Keratinocyte (primary cell): Measurements from ENCODE around the gene TPBGL. TPM values are rescaled to one million over a fixed set of nuclear protein-coding genes. Genes with fewer than 3 reads are reported as not detected.

ENCODE experiments used
- DNase-seq: peaks from one replicate; pipeline ENCODE4 v3.0.0-alpha.2; 2011; ENCODE audit warnings: low read depth, missing footprints, low spot score
- FAIRE-seq: peaks from 2 replicates; lab custom pipeline; 2011; peaks lifted over from hg19 to GRCh38; lab: Jason Lieb, UNC
- H2AFZ ChIP-seq: 2 replicates; pipeline ENCODE4 v1.6.0; 2012; ENCODE audit warnings: low read length, control low read depth, inconsistent platforms; ENCODE audit not compliant: control insufficient read depth
- H3K27ac ChIP-seq: 2 replicates; pipeline ENCODE4 v1.5.1; 2011; ENCODE audit warnings: low read length; ENCODE audit not compliant: control insufficient read depth, insufficient read depth
- H3K27me3 ChIP-seq: 3 replicates; pipeline ENCODE4 v1.6.0; 2011; ENCODE audit warnings: low read length; ENCODE audit not compliant: control insufficient read depth, insufficient read depth; ENCODE audit errors: extremely low read depth
- H3K36me3 ChIP-seq, 2 experiments: 2 replicates in 1 of 2; 3 replicates in 1 of 2; pipeline ENCODE4 v1.5.1; 2011; ENCODE audit warnings: low read length in 2 of 2, mild to moderate bottlenecking in 1 of 2; ENCODE audit not compliant: control insufficient read depth in 2 of 2, insufficient read depth in 2 of 2; ENCODE audit errors: extremely low read depth in 1 of 2
- H3K4me1 ChIP-seq: 3 replicates; pipeline ENCODE4 v1.5.1; 2011; ENCODE audit warnings: low read length; ENCODE audit not compliant: control insufficient read depth, insufficient read depth; ENCODE audit errors: extremely low read depth
- H3K4me2 ChIP-seq: 3 replicates; pipeline ENCODE4 v1.6.0; 2011; ENCODE audit warnings: low read depth, low read length; ENCODE audit not compliant: control insufficient read depth, insufficient read depth; ENCODE audit errors: extremely low read depth
- H3K4me3 ChIP-seq, 3 experiments: fragments of 200-600 bp in 1 of 3; sonication (generic) in 1 of 3; 2 replicates in 2 of 3; 3 replicates in 1 of 3; pipeline ENCODE4 v1.5.1; 2011 to 2016; ENCODE audit warnings: low read length in 3 of 3, mild to moderate bottlenecking in 3 of 3, control low read depth in 2 of 3, inconsistent platforms in 1 of 3, low read depth in 1 of 3, mixed read lengths in 1 of 3, mixed run types in 1 of 3, moderate library complexity in 1 of 3; ENCODE audit not compliant: control insufficient read depth in 2 of 3, insufficient read depth in 2 of 3; ENCODE audit errors: extremely low read depth in 1 of 3
- H3K79me2 ChIP-seq: 2 replicates; pipeline ENCODE4 v1.6.0; 2012; ENCODE audit warnings: low read length; ENCODE audit not compliant: control insufficient read depth, insufficient read depth
- H3K9ac ChIP-seq: 3 replicates; pipeline ENCODE4 v1.6.0; 2011; ENCODE audit warnings: low read length; ENCODE audit not compliant: control insufficient read depth, insufficient read depth; ENCODE audit errors: extremely low read depth
- H3K9me1 ChIP-seq: 3 replicates; pipeline ENCODE4 v1.6.0; 2011; ENCODE audit warnings: low read length; ENCODE audit not compliant: control insufficient read depth, insufficient read depth; ENCODE audit errors: extremely low read depth
- H3K9me3 ChIP-seq: 2 replicates; pipeline ENCODE4 v1.5.1; 2012; ENCODE audit warnings: low read depth, low read length; ENCODE audit not compliant: control insufficient read depth
- H4K20me1 ChIP-seq: 3 replicates; pipeline ENCODE4 v1.6.0; 2011; ENCODE audit warnings: low read length; ENCODE audit not compliant: control insufficient read depth, insufficient read depth; ENCODE audit errors: extremely low read depth
- EZH2 ChIP-seq: IDR thresholded peaks from one replicate; pipeline ENCODE4 v1.6.1; 2012; ENCODE audit warnings: inconsistent platforms, mild to moderate bottlenecking, low read length, moderate library complexity
- dilution Hi-C: fragments of 300-500 bp; cut with MboI; formaldehyde crosslinking; loops from one replicate; pipeline ENCODE4 v1.7.0; 2020; ENCODE audit warnings: low sequenced_read_pairs; ENCODE audit not compliant: extremely low pct_ligation_motif_present
- polyA plus RNA-seq, 5 experiments: library from polyadenylated mRNA; depleted of rRNA in 3 of 5; stranded (reverse) in 3 of 5; stranded (forward) in 1 of 5; unstranded in 1 of 5; fragments of >200 nt; gene quantifications; 1 replicate in 1 of 5; 2 replicates in 3 of 5; 3 replicates in 1 of 5; pipeline versions ENCODE4 v1.2.1 to v1.2.3, GENCODE V29; 2011 to 2012; ENCODE audit warnings: missing spikeins in 2 of 5, low read depth in 1 of 5, low replicate concordance in 1 of 5
- TF ChIP-seq, protein P1 (sequence below), 3 experiments: IDR thresholded peaks in 1 of 3; conservative IDR thresholded peaks in 1 of 3; optimal IDR thresholded peaks in 1 of 3; 2 replicates in 2 of 3; 3 replicates in 1 of 3; pipeline versions ENCODE3 to v1.5.1; 2011; ENCODE audit warnings: low read length in 3 of 3, mild to moderate bottlenecking in 3 of 3, moderate library complexity in 2 of 3, control low read depth in 1 of 3, inconsistent platforms in 1 of 3; ENCODE audit not compliant: insufficient read depth in 2 of 3; ENCODE audit errors: extremely low read depth in 1 of 3

Gene TPBGL
- polyA plus RNA-seq, 1 donor (not counting 4 experiments of a cell fraction or from before 2014, with no cell fraction given), result not detected

DNA sequence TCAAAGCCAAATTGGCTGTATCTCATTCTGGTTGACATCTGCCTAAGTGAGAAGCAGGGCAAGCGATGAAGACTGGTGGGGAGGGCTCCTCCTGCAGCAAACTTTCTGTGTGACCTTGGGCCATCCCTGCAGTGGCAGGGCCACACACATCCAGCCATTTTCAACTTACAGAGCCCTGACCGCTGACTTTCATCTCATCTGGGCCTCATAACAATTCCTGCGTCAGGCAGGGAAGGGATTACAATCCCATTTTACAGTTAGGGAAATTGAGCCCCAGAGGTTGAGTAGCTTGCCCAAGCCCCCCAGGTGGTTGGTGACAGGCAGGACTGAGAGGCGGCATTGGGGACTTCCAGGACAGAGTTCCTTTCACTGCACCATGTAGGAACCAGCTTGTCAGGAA is 21.9 kb downstream of the TPBGL start:
- no peaks in the 10 kb centered on the region for H3K36me3 ChIP-seq
- dilution Hi-C loops, result no loop called here
- peaks cover 7% of the 10 kb centered on the region for H3K27me3 ChIP-seq
- no peaks in the 10 kb centered on the region for H3K9me3 ChIP-seq
- H3K9me1 ChIP-seq, result no peaks in the 10 kb centered on the region
- H4K20me1 ChIP-seq, result no peaks in the 10 kb centered on the region
- TF ChIP-seq, protein P1, sequence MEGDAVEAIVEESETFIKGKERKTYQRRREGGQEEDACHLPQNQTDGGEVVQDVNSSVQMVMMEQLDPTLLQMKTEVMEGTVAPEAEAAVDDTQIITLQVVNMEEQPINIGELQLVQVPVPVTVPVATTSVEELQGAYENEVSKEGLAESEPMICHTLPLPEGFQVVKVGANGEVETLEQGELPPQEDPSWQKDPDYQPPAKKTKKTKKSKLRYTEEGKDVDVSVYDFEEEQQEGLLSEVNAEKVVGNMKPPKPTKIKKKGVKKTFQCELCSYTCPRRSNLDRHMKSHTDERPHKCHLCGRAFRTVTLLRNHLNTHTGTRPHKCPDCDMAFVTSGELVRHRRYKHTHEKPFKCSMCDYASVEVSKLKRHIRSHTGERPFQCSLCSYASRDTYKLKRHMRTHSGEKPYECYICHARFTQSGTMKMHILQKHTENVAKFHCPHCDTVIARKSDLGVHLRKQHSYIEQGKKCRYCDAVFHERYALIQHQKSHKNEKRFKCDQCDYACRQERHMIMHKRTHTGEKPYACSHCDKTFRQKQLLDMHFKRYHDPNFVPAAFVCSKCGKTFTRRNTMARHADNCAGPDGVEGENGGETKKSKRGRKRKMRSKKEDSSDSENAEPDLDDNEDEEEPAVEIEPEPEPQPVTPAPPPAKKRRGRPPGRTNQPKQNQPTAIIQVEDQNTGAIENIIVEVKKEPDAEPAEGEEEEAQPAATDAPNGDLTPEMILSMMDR (optimal IDR thresholded peaks at IDR 0.05 in 1 of 3, IDR thresholded peaks at IDR 0.05 in 1 of 3, conservative IDR thresholded peaks at IDR 0.05 in 1 of 3; ENCODE audit: extremely low read depth in 1 of 3, insufficient read depth in 2 of 3, low read length in 3 of 3), result no peak
- no peak for TF ChIP-seq EZH2
- DNase-seq (no peak), FAIRE-seq (no peak)
- no peak overlapping the region for H3K4me2 ChIP-seq
- no peaks in the 10 kb centered on the region for H3K79me2 ChIP-seq
- H3K9ac ChIP-seq, result no peak overlapping the region
- no peaks in the 10 kb centered on the region for H3K4me1 ChIP-seq
- no peak overlapping the region for H3K4me3 ChIP-seq
- no peak overlapping the region for H2AFZ ChIP-seq
- H3K27ac ChIP-seq, result no peak overlapping the region

DNA sequence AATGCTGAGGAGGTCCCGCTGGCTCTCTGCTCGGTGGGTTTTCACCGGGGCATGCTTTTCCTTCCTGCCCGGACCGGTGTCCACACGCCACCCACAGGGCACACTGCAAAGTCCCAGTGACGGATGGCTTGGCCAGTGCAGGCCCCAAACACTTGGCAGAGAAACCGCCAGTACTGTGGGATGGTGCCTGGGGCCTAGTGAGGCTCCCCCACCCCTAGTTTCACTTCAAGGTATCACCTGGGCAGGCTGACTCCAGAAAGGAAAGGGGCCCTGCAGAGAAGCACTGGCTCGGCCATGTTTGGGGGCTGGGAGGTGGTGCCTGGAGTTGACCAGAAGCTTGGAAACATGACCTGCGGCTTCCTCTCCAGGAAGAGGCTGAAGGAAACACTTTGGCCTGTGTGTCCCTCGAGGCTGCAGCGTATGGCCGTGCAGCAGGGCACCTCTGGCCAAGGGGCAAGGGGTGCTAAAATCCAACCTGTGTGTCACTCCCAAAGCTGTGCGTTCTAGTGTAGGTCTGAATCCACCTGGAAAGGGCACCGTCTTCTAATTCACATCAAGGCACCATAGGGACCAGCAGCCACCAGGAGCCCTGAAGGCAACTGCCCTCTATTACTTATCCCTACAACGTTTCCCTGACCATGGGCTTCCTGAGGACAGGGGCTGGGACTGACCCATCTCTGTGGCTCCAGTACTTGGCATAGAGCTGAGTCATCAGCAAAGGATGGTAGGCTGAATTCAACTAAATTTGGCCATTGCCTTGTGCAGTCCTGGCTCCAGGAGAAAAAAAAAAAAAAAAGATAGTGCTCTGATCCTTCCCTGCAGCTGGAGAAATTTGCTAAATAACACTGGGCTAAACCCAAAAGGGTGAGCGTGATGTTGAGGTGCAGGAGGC is 22.6 kb downstream of the TPBGL start:
- dilution Hi-C loops, result no loop called here
- Histone ChIP-seq H3K27me3 (peaks cover 7% of the 10 kb centered on the region), H2AFZ (no peak overlapping the region), H3K4me3 (no peak overlapping the region), H3K4me1 (no peaks in the 10 kb centered on the region), H3K36me3 (no peaks in the 10 kb centered on the region), H3K4me2 (no peak overlapping the region), H3K27ac (no peak overlapping the region), H3K9me3 (no peaks in the 10 kb centered on the region), H3K9ac (no peak overlapping the region), H3K9me1 (no peaks in the 10 kb centered on the region), H3K79me2 (no peaks in the 10 kb centered on the region), H4K20me1 (no peaks in the 10 kb centered on the region)
- FAIRE-seq (no peak), DNase-seq (no peak)
- TF ChIP-seq, protein P1 (optimal IDR thresholded peaks at IDR 0.05 in 1 of 3, IDR thresholded peaks at IDR 0.05 in 1 of 3, conservative IDR thresholded peaks at IDR 0.05 in 1 of 3; ENCODE audit: extremely low read depth in 1 of 3, insufficient read depth in 2 of 3, low read length in 3 of 3), result no peak
- no peak for TF ChIP-seq EZH2
